Upper lobe of left lung (tissue), 6 donors: ENCODE results near the gene ONECUT3. TPM values are rescaled to one million over a fixed set of nuclear protein-coding genes. Genes with fewer than 3 reads are reported as not detected.
A peak's percentile ranks its signal among the peaks of the same experiment; 100 is the strongest.

Source experiments
- ATAC-seq, 2 donors: fragments of 200-7000 bp; cut with Tn5 transposase; one replicate each; pipeline ENCODE4 v1.9.1; 2022; ENCODE audit warnings: mild to moderate bottlenecking in 2 of 2, moderate library complexity in 2 of 2; ENCODE audit not compliant: low FRiP score in 2 of 2
- DNase-seq, 2 donors: peaks; one replicate each; pipeline ENCODE4 v3.0.0-alpha.2; 2019 to 2020
- H3K27ac ChIP-seq, 4 donors: fragments of 200-600 bp; sonication (generic); one replicate each; pipeline ENCODE4 v1.5.1; 2016 to 2019
- H3K27me3 ChIP-seq, 4 donors: fragments of 200-600 bp; sonication (generic); one replicate each; pipeline ENCODE4 v1.5.1; 2017 to 2019
- H3K36me3 ChIP-seq, 4 donors: fragments of 200-600 bp; sonication (generic); one replicate each; pipeline ENCODE4 v1.5.1; 2016 to 2019
- H3K4me1 ChIP-seq, 4 donors: fragments of 200-600 bp; sonication (generic); one replicate each; pipeline ENCODE4 v1.5.1; 2018 to 2019
- H3K4me3 ChIP-seq, 4 donors: fragments of 200-600 bp; sonication (generic); one replicate each; pipeline ENCODE4 v1.5.1; 2017 to 2019; ENCODE audit warnings: mild to moderate bottlenecking in 2 of 4, moderate library complexity in 1 of 4
- H3K9me3 ChIP-seq, 4 donors: fragments of 200-600 bp; sonication (generic); one replicate each; pipeline ENCODE4 v1.5.1; 2018 to 2019
- CTCF ChIP-seq, 6 experiments: fragments of 450-650 bp in 4 of 6; fragments of 200-600 bp in 2 of 6; sonication (generic) in 2 of 6; IDR thresholded peaks; one replicate each; pipeline ENCODE4 v1.5.1; 2016 to 2019; ENCODE audit warnings: antibody characterized with exemption in 6 of 6
- EP300 ChIP-seq, 4 donors: sonication (generic); formaldehyde crosslinking; IDR thresholded peaks; one replicate each; pipeline ENCODE4 v1.5.1; 2017; ENCODE audit warnings: antibody characterized with exemption in 4 of 4, control low read depth in 2 of 4
- POLR2A ChIP-seq, 4 donors: fragments of 450-650 bp; IDR thresholded peaks; one replicate each; pipeline ENCODE4 v1.5.1; 2016 to 2017; ENCODE audit warnings: antibody characterized with exemption in 4 of 4, mild to moderate bottlenecking in 2 of 4
- POLR2AphosphoS5 ChIP-seq, 2 donors: sonication (generic); formaldehyde crosslinking; IDR thresholded peaks; one replicate each; pipeline ENCODE4 v1.5.1; 2017; ENCODE audit warnings: antibody characterized with exemption in 2 of 2
- WGBS, 2 donors: methylation state at CpG; one replicate each; pipeline ENCODE4 v1.1.5; 2017 to 2018; 5-methylcytosine and 5-hydroxymethylcytosine counted together
- total RNA-seq, 6 donors: library from RNA; depleted of rRNA in 4 of 6; stranded (reverse); fragments of >200 nt in 4 of 6; gene quantifications; one replicate each; pipeline versions ENCODE4 v1.1.0 to v1.2.1, GENCODE V29; 2016 to 2021
- donor health status: DM: no; HTN: no; CAD: no; lungs with moderate emphysema.
- donor health status: DM: no; HTN: yes; CAD: no; lungs with severe emphysema.

Gene ONECUT3
- total RNA-seq, 6 donors from 2014 or later: not detected

- peak within 1 kb of the TSS; percentile 34 to 60 (median 54) for H3K4me3 ChIP-seq
- H3K36me3 ChIP-seq: peaks cover 11 to 26% (median 21%) of the 10 kb centered on the region in 4 donors
- peaks cover 12 to 21% (median 18%) of the 10 kb centered on the region in 4 donors for H3K4me1 ChIP-seq
- DNase-seq: peak in 1 of 2 donors; percentile 96
- 0 to 10% methylated on average over 2 to 5 of the region's 48 CpGs for whole genome bisulfite sequencing, 2 donors
- peak within 1 kb of the TSS; percentile 66 to 88 (median 76) for H3K27ac ChIP-seq
- peak; percentile 0 to 94 for ATAC-seq
- no peaks in the 10 kb centered on the region for H3K9me3 ChIP-seq
- TF ChIP-seq POLR2A (IDR thresholded peaks at IDR 0.05) (no peak), CTCF (IDR thresholded peaks at IDR 0.05) (peak in 2 of 6 experiments; percentile 4 to 31)
- no peaks in the 10 kb centered on the region for H3K27me3 ChIP-seq
These were observed 58.7 kb downstream of the ONECUT3 start, which contains the start of gene ATP8B3 for GRCh38 chr19:1811942-1812425. ATP8B3 (minus strand) TSS chr19:1812276; CDS start chr19:1811736, 540 bp downstream.

GRCh38 chr19:1812426-1813191, 59.3 kb downstream of the ONECUT3 start:
- TF ChIP-seq POLR2A (IDR thresholded peaks at IDR 0.05): peak in 1 of 4 donors; percentile 61
- TF ChIP-seq CTCF (IDR thresholded peaks at IDR 0.05): peak in 4 of 6 experiments; percentile 25 to 54 (median 42)
- TF ChIP-seq EP300 (IDR thresholded peaks at IDR 0.05): no peak
- TF ChIP-seq POLR2AphosphoS5 (IDR thresholded peaks at IDR 0.05): peak; percentile 23 to 24
- Histone ChIP-seq H3K27me3 (no peaks in the 10 kb centered on the region), H3K4me3 (peak overlapping the region; percentile 27 to 60 (median 54)), H3K9me3 (no peaks in the 10 kb centered on the region), H3K27ac (peak overlapping the region; percentile 66 to 88 (median 76)), H3K4me1 (peaks cover 12 to 21% (median 18%) of the 10 kb centered on the region in 4 donors), H3K36me3 (peaks cover 16 to 32% (median 27%) of the 10 kb centered on the region in 4 donors)
- DNase-seq (peak; percentile 93 to 98), ATAC-seq (peak; percentile 93 to 94)
- WGBS, 2 donors: 1 to 2% methylated on average over 47 of the region's 47 CpGs

- ATAC-seq (no peak), DNase-seq (peak in 1 of 2 donors; percentile 22)
- no peaks in the 10 kb centered on the region for H3K27me3 ChIP-seq
These were observed 60.2 kb downstream of the ONECUT3 start for GRCh38 chr19:1813192-1814182.

More at GRCh38 chr19:1813192-1814182, 60.2 kb downstream of the ONECUT3 start:
- WGBS, 2 donors: 62 to 68% methylated on average over 12 to 21 of the region's 21 CpGs
- Histone ChIP-seq H3K9me3 (no peaks in the 10 kb centered on the region), H3K27ac (peak overlapping the region in 2 of 4 donors; percentile 73 to 88), H3K4me3 (peak overlapping the region; percentile 27 to 60 (median 54)), H3K4me1 (peaks cover 12 to 21% (median 18%) of the 10 kb centered on the region in 4 donors), H3K36me3 (peaks cover 24 to 41% (median 36%) of the 10 kb centered on the region in 4 donors)
- TF ChIP-seq POLR2AphosphoS5 (IDR thresholded peaks at IDR 0.05) (no peak), POLR2A (IDR thresholded peaks at IDR 0.05) (no peak), EP300 (IDR thresholded peaks at IDR 0.05) (no peak), CTCF (IDR thresholded peaks at IDR 0.05) (peak in 1 of 6 experiments; percentile 5)
